NCI-H2107 treated with DMSO at 0.1 percent for 48 hours (cell line): ENCODE measurements around the gene BEND2.
A peak's percentile ranks its signal among the peaks of the same experiment; 100 is the strongest.

Experiments used
- DNase-seq: peaks from one replicate; lab custom pipeline; 2025; ENCODE audit not compliant: unreplicated experiment; lab: John Stamatoyannopoulos, UW

Gene BEND2

DNA sequence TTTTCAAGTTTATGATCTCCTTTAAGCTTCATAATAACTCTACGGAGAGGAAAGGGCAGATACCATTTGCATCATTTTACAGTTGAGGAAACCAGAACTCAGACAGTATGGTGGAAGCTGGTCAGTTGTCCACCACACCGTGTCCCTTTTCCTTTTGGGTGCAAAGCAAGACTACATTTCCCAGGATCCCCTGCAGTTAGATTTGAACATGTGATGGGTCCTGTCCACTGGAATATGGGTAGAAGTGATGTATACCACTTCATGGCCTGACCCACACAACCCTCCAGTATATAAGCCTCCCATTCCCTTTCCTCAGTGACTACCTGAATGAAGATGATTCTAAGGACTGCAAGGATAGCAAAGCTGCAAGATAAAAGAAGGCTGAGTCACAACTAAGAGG, 74.7 kb downstream of the BEND2 start:
- DNase-seq: no peak

DNA sequence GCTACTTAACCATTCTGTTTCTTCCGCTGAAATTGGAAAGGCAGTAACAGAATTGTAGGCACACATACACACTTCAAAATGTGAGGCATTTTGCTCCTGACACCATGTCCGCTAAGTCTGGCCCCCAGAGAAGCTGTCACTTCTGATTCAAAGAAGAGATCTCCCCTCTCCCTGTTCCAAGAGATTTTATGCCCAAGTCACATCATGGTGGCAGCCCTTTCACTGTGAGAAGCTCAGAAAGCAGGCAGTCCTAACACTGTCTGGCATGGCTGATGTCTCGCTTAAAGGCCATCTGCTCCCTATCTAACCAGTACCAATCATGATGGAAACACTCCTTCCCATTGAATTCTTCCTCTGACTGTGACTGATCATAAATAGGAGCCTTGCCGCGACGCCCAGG, 83.9 kb downstream of the BEND2 start:
- no peak for DNase-seq

DNA sequence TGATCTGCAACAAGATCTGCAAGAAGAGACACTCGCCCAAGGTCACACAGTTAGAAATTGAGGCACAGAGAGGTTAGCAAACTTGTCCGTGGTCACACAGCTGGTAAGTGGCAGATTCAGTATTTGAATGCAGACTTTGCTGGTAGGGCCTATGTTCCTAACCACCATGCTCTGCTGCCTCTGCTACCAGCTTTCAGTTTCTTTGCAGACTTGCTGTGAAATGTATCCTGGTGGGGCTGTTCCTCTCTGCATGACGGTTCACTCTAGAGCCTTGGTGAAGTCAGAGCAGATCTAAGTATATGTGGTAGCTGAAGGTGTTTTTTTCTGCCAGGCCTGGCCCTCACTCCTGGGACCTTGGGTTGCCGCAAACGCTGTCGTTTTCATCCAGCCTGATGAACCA, 87.1 kb downstream of the BEND2 start:
- no peak for DNase-seq

DNA sequence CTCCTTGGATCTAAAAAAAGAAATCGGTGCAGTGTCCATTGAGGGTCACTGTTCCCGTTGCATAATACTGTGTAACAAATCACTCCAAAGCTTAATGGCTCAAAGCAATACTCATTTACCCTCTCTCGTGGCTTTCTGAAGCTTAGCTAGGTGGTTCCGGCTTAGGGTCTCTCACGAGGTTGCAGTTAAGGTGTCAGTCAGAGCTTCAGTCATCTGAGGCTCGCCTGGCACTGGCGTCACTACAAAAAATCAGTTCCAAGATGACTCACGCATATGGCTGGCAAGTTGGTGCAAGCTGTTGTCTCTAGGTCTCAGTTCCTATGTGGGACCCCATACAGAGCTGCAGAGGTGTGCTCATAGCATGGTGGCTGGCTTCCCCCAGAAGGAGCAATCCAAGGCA, 91.0 kb downstream of the BEND2 start:
- no peak for DNase-seq

DNA sequence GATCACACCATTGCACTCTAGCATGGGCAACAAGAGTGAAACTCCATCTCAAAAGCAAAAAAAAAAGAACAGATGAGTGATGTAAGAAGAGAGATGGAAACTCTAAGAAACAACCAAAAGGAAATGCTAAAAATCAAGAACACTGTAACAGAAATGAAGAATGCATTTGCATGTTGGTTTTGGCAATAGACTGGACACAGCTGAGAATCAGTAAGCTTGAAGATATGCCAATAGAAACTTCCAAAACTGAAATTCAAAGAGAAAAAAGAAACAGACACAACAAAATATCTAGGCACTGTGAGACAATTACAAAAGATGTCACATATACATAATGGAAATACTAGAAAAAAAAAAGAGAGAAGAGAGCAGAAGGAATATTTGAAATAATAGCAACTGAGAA, 93.7 kb downstream of the BEND2 start:
- DNase-seq: no peak

DNA sequence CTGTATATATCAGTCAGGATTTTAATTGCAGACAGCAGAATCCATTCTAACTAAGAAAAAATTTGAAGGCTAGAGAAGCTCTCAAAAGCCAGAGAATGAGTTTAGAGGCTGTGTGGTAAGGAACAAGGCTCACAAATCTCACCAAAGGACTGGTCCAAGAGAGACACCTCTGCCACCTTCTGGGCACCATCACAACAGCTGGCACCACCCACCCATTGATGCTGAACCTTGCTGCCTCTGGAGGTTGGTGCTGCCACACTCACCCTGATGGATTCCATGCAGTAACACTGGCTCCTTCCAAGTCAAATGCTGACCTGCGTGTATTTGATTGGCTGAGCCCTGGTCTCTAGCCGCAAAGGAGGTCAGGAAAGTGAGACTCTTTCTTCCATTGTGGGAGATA, 100.8 kb downstream of the BEND2 start:
- peak; percentile 68 for DNase-seq
